HCT116 (cell line): ENCODE measurements around the gene TMEM115. TPM values are rescaled to one million over a fixed set of nuclear protein-coding genes. Genes with fewer than 3 reads are reported as not detected.
A peak's percentile ranks its signal among the peaks of the same experiment; 100 is the strongest.

Experiments used
- ATAC-seq: fragments of 200-7000 bp; cut with Tn5 transposase; 2 replicates; pipeline ENCODE4 v1.9.1; 2020; ENCODE audit warnings: mild to moderate bottlenecking, moderate library complexity
- BruUV-seq: library from RNA; stranded (reverse); fragments of 400-500 nt; replicated peaks from 2 replicates; lab custom pipeline; 2021; lab: Mats Ljungman, UMichigan
- CTCF ChIA-PET: fragments of 300-600 bp; sonication (Branson Sonifier 250); formaldehyde crosslinking; loops from one replicate; lab custom pipeline; 2021; ENCODE audit warnings: antibody characterized with exemption; lab: Charles Lee
- POLR2A ChIA-PET: fragments of 300-600, 350-600 bp; sonication (Branson Sonifier 250); formaldehyde crosslinking; loops from one replicate; lab custom pipeline; 2021; ENCODE audit warnings: antibody characterized with exemption; lab: Charles Lee
- RAD21 ChIA-PET, 2 experiments: fragments of 300-600 bp; sonication (Branson Sonifier 250); formaldehyde crosslinking; loops; one replicate each; lab custom pipeline; 2023; ENCODE audit warnings: low total read pairs in 2 of 2; ENCODE audit not compliant: uncharacterized antibody in 2 of 2, unreplicated experiment in 2 of 2, low non-redundant PET in 1 of 2; lab: Charles Lee
- DNase-seq: peaks from one replicate; pipeline ENCODE4 v3.0.0-alpha.2; 2010; ENCODE audit warnings: low read depth, low spot score
- H2AFZ ChIP-seq: fragments of 200-600 bp; shearing (Covaris generic), sonication (generic); 2 replicates; pipeline ENCODE4 v1.6.1; 2017; ENCODE audit warnings: low read depth, mixed run types, mixed read lengths, antibody characterized with exemption, low read length; ENCODE audit not compliant: poor library complexity, severe bottlenecking
- H3K27ac ChIP-seq: 2 replicates; pipeline ENCODE4 v1.5.1; 2012; ENCODE audit warnings: low read depth, low read length
- H3K27me3 ChIP-seq: fragments of 200-600 bp; sonication (generic); 2 replicates; pipeline ENCODE4 v1.6.1; 2016; ENCODE audit warnings: mixed run types, low read length, mixed read lengths; ENCODE audit not compliant: insufficient read depth
- H3K36me3 ChIP-seq, 2 experiments: fragments of 200-500 bp in 1 of 2; fragments of 200-600 bp in 1 of 2; sonication (Bioruptor generic) in 1 of 2; sonication (generic) in 1 of 2; 2 replicates each; pipeline versions ENCODE4 v1.5.1 to v1.6.1; 2014 to 2016; ENCODE audit warnings: low read length in 2 of 2, inconsistent platforms in 1 of 2, mixed read lengths in 1 of 2, mixed run types in 1 of 2; ENCODE audit not compliant: insufficient read depth in 2 of 2, control insufficient read depth in 1 of 2
- H3K4me1 ChIP-seq, 2 experiments: fragments of 200-600 bp in 1 of 2; sonication (generic) in 1 of 2; 2 replicates each; pipeline versions ENCODE4 v1.5.1 to v1.6.1; 2012 to 2017; ENCODE audit warnings: low read length in 2 of 2, inconsistent platforms in 1 of 2, mild to moderate bottlenecking in 1 of 2, mixed read lengths in 1 of 2, mixed run types in 1 of 2, moderate library complexity in 1 of 2; ENCODE audit not compliant: insufficient read depth in 2 of 2, control insufficient read depth in 1 of 2
- H3K4me2 ChIP-seq: fragments of 200-600 bp; sonication (generic); 2 replicates; pipeline ENCODE4 v1.6.1; 2017; ENCODE audit warnings: mixed run types, low read length, mixed read lengths
- H3K4me3 ChIP-seq, 2 experiments: fragments of 200-600 bp in 1 of 2; sonication (generic) in 1 of 2; replicated peaks in 1 of 2; 2 replicates each; pipeline ENCODE4 v1.5.1; 2011 to 2016; ENCODE audit warnings: low read length in 2 of 2, control low read depth in 1 of 2, low read depth in 1 of 2, mild to moderate bottlenecking in 1 of 2, mixed read lengths in 1 of 2, mixed run types in 1 of 2
- H3K79me2 ChIP-seq: fragments of 200-600 bp; sonication (generic); 2 replicates; pipeline ENCODE4 v1.6.1; 2017; ENCODE audit warnings: mild to moderate bottlenecking, mixed run types, low read length, moderate library complexity, mixed read lengths; ENCODE audit not compliant: insufficient read depth
- H3K9ac ChIP-seq: fragments of 200-600 bp; sonication (generic); 2 replicates; pipeline ENCODE4 v1.6.1; 2016; ENCODE audit warnings: low read length, mixed read lengths
- H3K9me2 ChIP-seq: fragments of 200-600 bp; sonication (generic), shearing (Covaris generic); 2 replicates; pipeline ENCODE4 v1.6.1; 2017; ENCODE audit warnings: mixed run types, mild to moderate bottlenecking, moderate library complexity; ENCODE audit not compliant: insufficient read depth
- H3K9me3 ChIP-seq, 2 experiments: fragments of 200-500 bp in 1 of 2; fragments of 200-600 bp in 1 of 2; sonication (Bioruptor generic) in 1 of 2; sonication (generic) in 1 of 2; 2 replicates each; pipeline ENCODE4 v1.6.1; 2014 to 2017; ENCODE audit warnings: low read length in 2 of 2, mixed read lengths in 2 of 2, inconsistent platforms in 1 of 2, low read depth in 1 of 2, mild to moderate bottlenecking in 1 of 2, mixed run types in 1 of 2, moderate library complexity in 1 of 2; ENCODE audit not compliant: control insufficient read depth in 1 of 2, insufficient read depth in 1 of 2
- H4K20me1 ChIP-seq: fragments of 200-600 bp; sonication (generic), shearing (Covaris generic); 2 replicates; pipeline ENCODE4 v1.6.1; 2017; ENCODE audit warnings: mixed run types, mild to moderate bottlenecking, moderate library complexity; ENCODE audit not compliant: insufficient read depth
- CEBPB ChIP-seq: IDR thresholded peaks from 2 replicates; pipeline ENCODE4 v1.6.1; 2012; ENCODE audit warnings: low read depth
- EGR1 ChIP-seq: IDR thresholded peaks from 2 replicates; pipeline ENCODE4 v1.6.1; 2012; ENCODE audit warnings: low read depth
- EZH2 ChIP-seq: fragments of 200-600 bp; sonication (generic); IDR thresholded peaks from 2 replicates; pipeline ENCODE4 v1.6.1; 2017; ENCODE audit warnings: antibody characterized with exemption, mixed run types
- JUND ChIP-seq: IDR thresholded peaks from 2 replicates; pipeline ENCODE4 v1.6.1; 2012
- RAD21 ChIP-seq: IDR thresholded peaks from 2 replicates; pipeline ENCODE4 v1.6.1; 2012; ENCODE audit warnings: low read depth, mild to moderate bottlenecking
- SIN3A ChIP-seq: IDR thresholded peaks from 2 replicates; pipeline ENCODE4 v1.6.1; 2012; ENCODE audit warnings: low read depth
- SP1 ChIP-seq: IDR thresholded peaks from 2 replicates; pipeline ENCODE4 v1.6.1; 2012; ENCODE audit warnings: low read depth
- SRF ChIP-seq: IDR thresholded peaks from 2 replicates; pipeline ENCODE4 v1.6.1; 2012; ENCODE audit warnings: low read depth
- TCF7L2 ChIP-seq: IDR thresholded peaks from 2 replicates; pipeline ENCODE4 v1.7.0; 2011; ENCODE audit warnings: borderline replicate concordance, inconsistent platforms; ENCODE audit not compliant: insufficient read depth, insufficient read length; ENCODE audit errors: extremely low read depth
- YY1 ChIP-seq: IDR thresholded peaks from 2 replicates; pipeline ENCODE4 v1.6.1; 2011; ENCODE audit warnings: low read length, low read depth, moderate library complexity, mild to moderate bottlenecking; ENCODE audit not compliant: insufficient replicate concordance; ENCODE audit errors: extremely low read depth
- ZFX ChIP-seq: fragments of 450-650 bp; IDR thresholded peaks from 2 replicates; pipeline ENCODE4 v1.6.1; 2017
- ZNF274 ChIP-seq: fragments of 200-500 bp; sonication (Bioruptor generic); IDR thresholded peaks from 2 replicates; pipeline ENCODE4 v1.6.1; 2014; ENCODE audit warnings: mild to moderate bottlenecking, low read depth, low read length, inconsistent platforms
- intact Hi-C: fragments of 100-400 bp; cut with micrococcal nuclease; formaldehyde crosslinking; loops from 2 replicates; pipeline ENCODE4 v1.10.0; 2022
- total RNA-seq: library from RNA; stranded (reverse); gene quantifications from one replicate; pipeline ENCODE4 v1.2.1, GENCODE V29; 2021; ENCODE audit not compliant: unreplicated experiment
- TF ChIP-seq, protein P1 (sequence below): IDR thresholded peaks from 2 replicates; pipeline ENCODE4 v1.6.1; 2012; ENCODE audit warnings: low read depth
- TF ChIP-seq, protein P2 (sequence below), 3 experiments: fragments of 200-600 bp in 1 of 3; sonication (generic) in 1 of 3; IDR thresholded peaks in 2 of 3; conservative IDR thresholded peaks in 1 of 3; 2 replicates each; pipeline ENCODE4 v1.5.1; 2012 to 2017; ENCODE audit warnings: low read depth in 2 of 3, low read length in 2 of 3, antibody characterized with exemption in 1 of 3, borderline replicate concordance in 1 of 3, control low read depth in 1 of 3, mild to moderate bottlenecking in 1 of 3, mixed read lengths in 1 of 3, mixed run types in 1 of 3, moderate library complexity in 1 of 3; ENCODE audit not compliant: insufficient read depth in 1 of 3
- TF ChIP-seq, protein P3 (sequence below): IDR thresholded peaks from 2 replicates; pipeline ENCODE4 v1.6.1; 2012
- TF ChIP-seq, protein P4 (sequence below): IDR thresholded peaks from 2 replicates; pipeline ENCODE4 v1.6.1; 2012

The TMEM115 gene
- total RNA-seq, 1 experiment from 2014 or later, result 24.6 TPM

DNA sequence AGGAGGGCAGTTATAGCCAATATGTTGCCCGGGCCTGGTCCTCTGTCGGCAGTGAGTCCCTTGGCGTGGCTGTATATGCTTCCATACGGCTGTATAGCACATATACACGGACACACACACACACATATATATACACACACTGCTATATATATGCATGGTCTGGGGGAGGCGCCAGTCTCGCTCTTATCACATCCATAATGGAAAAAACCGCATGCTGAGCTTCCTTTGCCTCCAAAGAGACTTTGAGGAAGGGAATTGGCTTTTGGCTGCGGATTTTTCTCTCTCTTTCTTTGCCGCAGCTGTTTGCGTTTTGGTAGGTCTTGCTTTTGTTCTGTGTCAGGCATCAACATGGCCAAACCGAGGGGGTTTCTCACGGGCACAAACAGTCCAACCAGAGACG is 11.3 kb upstream of the TMEM115 start:
- peak; percentile 68 for ATAC-seq

More for the DNA sequence above, 11.3 kb upstream of the TMEM115 start:
- no peak overlapping the region for H3K27ac ChIP-seq
- intact Hi-C loops, result no loop called here
- no peak overlapping the region for H2AFZ ChIP-seq
- H4K20me1 ChIP-seq, result no peaks in the 10 kb centered on the region
- H3K4me3 ChIP-seq, result no peak overlapping the region
- H3K27me3 ChIP-seq, result no peaks in the 10 kb centered on the region
- ChIA-PET CTCF (interaction anchor here (0.9 to 1.0 kb wide), 3 partner anchors 18 to 180 kb away, joined by 3 to 12 read pairs (median 4); no protein-coding TSS in a partner anchor), RAD21 (interaction anchor here (1.0 to 1.1 kb wide), 2 partner anchors 171 to 172 kb away, joined by 5 to 6 read pairs; no protein-coding TSS in a partner anchor), POLR2A (interaction anchor here (1.1 kb wide), 1 partner anchor 135 kb away, joined by 3 read pairs; the partner anchor contains the start of gene GNAI2)
- H3K4me2 ChIP-seq, result no peak overlapping the region
- no peaks in the 10 kb centered on the region for H3K9me3 ChIP-seq
- no peak overlapping the region for H3K9ac ChIP-seq
- TF ChIP-seq YY1 (no peak), SIN3A (no peak), ZNF274 (no peak), SP1 (no peak), RAD21 (peak; percentile 67), ZFX (no peak), CEBPB (no peak), SRF (no peak), TCF7L2 (no peak), EZH2 (no peak), EGR1 (no peak), JUND (no peak)
- TF ChIP-seq, protein P1, sequence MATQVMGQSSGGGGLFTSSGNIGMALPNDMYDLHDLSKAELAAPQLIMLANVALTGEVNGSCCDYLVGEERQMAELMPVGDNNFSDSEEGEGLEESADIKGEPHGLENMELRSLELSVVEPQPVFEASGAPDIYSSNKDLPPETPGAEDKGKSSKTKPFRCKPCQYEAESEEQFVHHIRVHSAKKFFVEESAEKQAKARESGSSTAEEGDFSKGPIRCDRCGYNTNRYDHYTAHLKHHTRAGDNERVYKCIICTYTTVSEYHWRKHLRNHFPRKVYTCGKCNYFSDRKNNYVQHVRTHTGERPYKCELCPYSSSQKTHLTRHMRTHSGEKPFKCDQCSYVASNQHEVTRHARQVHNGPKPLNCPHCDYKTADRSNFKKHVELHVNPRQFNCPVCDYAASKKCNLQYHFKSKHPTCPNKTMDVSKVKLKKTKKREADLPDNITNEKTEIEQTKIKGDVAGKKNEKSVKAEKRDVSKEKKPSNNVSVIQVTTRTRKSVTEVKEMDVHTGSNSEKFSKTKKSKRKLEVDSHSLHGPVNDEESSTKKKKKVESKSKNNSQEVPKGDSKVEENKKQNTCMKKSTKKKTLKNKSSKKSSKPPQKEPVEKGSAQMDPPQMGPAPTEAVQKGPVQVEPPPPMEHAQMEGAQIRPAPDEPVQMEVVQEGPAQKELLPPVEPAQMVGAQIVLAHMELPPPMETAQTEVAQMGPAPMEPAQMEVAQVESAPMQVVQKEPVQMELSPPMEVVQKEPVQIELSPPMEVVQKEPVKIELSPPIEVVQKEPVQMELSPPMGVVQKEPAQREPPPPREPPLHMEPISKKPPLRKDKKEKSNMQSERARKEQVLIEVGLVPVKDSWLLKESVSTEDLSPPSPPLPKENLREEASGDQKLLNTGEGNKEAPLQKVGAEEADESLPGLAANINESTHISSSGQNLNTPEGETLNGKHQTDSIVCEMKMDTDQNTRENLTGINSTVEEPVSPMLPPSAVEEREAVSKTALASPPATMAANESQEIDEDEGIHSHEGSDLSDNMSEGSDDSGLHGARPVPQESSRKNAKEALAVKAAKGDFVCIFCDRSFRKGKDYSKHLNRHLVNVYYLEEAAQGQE, result no peak
- TF ChIP-seq, protein P2, sequence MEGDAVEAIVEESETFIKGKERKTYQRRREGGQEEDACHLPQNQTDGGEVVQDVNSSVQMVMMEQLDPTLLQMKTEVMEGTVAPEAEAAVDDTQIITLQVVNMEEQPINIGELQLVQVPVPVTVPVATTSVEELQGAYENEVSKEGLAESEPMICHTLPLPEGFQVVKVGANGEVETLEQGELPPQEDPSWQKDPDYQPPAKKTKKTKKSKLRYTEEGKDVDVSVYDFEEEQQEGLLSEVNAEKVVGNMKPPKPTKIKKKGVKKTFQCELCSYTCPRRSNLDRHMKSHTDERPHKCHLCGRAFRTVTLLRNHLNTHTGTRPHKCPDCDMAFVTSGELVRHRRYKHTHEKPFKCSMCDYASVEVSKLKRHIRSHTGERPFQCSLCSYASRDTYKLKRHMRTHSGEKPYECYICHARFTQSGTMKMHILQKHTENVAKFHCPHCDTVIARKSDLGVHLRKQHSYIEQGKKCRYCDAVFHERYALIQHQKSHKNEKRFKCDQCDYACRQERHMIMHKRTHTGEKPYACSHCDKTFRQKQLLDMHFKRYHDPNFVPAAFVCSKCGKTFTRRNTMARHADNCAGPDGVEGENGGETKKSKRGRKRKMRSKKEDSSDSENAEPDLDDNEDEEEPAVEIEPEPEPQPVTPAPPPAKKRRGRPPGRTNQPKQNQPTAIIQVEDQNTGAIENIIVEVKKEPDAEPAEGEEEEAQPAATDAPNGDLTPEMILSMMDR (IDR thresholded peaks at IDR 0.05 in 2 of 3, conservative IDR thresholded peaks at IDR 0.05 in 1 of 3; ENCODE audit: borderline replicate concordance in 1 of 3, insufficient read depth in 1 of 3, low read depth in 2 of 3, low read length in 2 of 3), result peak in 2 of 3 experiments; percentile 31 to 55; a peak in 5 of 6 replicates
- TF ChIP-seq, protein P3, sequence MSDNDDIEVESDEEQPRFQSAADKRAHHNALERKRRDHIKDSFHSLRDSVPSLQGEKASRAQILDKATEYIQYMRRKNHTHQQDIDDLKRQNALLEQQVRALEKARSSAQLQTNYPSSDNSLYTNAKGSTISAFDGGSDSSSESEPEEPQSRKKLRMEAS, result no peak; the same call in 1 of the 2 replicates
- TF ChIP-seq, protein P4, sequence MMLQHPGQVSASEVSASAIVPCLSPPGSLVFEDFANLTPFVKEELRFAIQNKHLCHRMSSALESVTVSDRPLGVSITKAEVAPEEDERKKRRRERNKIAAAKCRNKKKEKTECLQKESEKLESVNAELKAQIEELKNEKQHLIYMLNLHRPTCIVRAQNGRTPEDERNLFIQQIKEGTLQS, result no peak
- H3K9me2 ChIP-seq, result no peaks in the 10 kb centered on the region
- BruUV-seq, result no TSS peak
- no peaks in the 10 kb centered on the region for H3K79me2 ChIP-seq
- no peak for DNase-seq
- H3K4me1 ChIP-seq, result peaks cover 4 to 12% of the 10 kb centered on the region in 2 experiments; a peak in 2 of 4 replicates
- H3K36me3 ChIP-seq, result no peaks in the 10 kb centered on the region
